ENCODE data around the gene POLA2. TPM values are rescaled to one million over a fixed set of nuclear protein-coding genes. Genes with fewer than 3 reads are reported as not detected.
A peak's percentile ranks its signal among the peaks of the same experiment; 100 is the strongest.
"Not testable (repeated sequence)": the region's sequence is repeated elsewhere in the genome, so short reads cannot be mapped to it uniquely, and the experiment has no call there.

Gene POLA2
- total RNA-seq, 1 donor from 2014 or later, result 6.2 TPM

- no peak for TF ChIP-seq CTCF (IDR thresholded peaks at IDR 0.05)
- H3K4me1 Mint-ChIP-seq (ENCODE audit: low read depth), result peaks cover 16% of the 10 kb centered on the region
- H3K4me3 Mint-ChIP-seq (ENCODE audit: unreplicated experiment), result no peak overlapping the region
- H3K9me3 Mint-ChIP-seq (ENCODE audit: low read depth), result no peaks in the 10 kb centered on the region
- peaks cover 3% of the 10 kb centered on the region for H3K36me3 Mint-ChIP-seq (ENCODE audit: low read depth)
- H3K27me3 Mint-ChIP-seq (ENCODE audit: low read depth), result no peaks in the 10 kb centered on the region
- H3K27ac Mint-ChIP-seq (ENCODE audit: unreplicated experiment), result no peak overlapping the region
- no peak for DNase-seq (ENCODE audit: low spot score)
These were observed 33.9 kb upstream of the POLA2 start for GRCh38 chr11:65227879-65228278.

GRCh38 chr11:65236194-65237059 is 25.3 kb upstream of the POLA2 start:
- H3K27ac Mint-ChIP-seq (ENCODE audit: unreplicated experiment), result no peak overlapping the region
- H3K9me3 Mint-ChIP-seq (ENCODE audit: low read depth), result no peaks in the 10 kb centered on the region
- H3K36me3 Mint-ChIP-seq (ENCODE audit: low read depth), result no peaks in the 10 kb centered on the region
- peaks cover 2% of the 10 kb centered on the region for H3K27me3 Mint-ChIP-seq (ENCODE audit: low read depth)
- peak; percentile 80 for DNase-seq (ENCODE audit: low spot score)
- H3K4me3 Mint-ChIP-seq (ENCODE audit: unreplicated experiment), result no peak overlapping the region
- no peak for TF ChIP-seq CTCF (IDR thresholded peaks at IDR 0.05)
- no peaks in the 10 kb centered on the region for H3K4me1 Mint-ChIP-seq (ENCODE audit: low read depth)

GRCh38 chr11:65238302-65238701 is 23.5 kb upstream of the POLA2 start:
- H3K4me3 Mint-ChIP-seq (ENCODE audit: unreplicated experiment); H3K27ac Mint-ChIP-seq (ENCODE audit: unreplicated experiment); H3K4me1 Mint-ChIP-seq (ENCODE audit: low read depth); H3K27me3 Mint-ChIP-seq (ENCODE audit: low read depth); H3K9me3 Mint-ChIP-seq (ENCODE audit: low read depth); DNase-seq (ENCODE audit: low spot score); H3K36me3 Mint-ChIP-seq (ENCODE audit: low read depth): not testable (repeated sequence)

- Mint-ChIP-seq H3K27ac (ENCODE audit: unreplicated experiment) (no peak overlapping the region), H3K9me3 (ENCODE audit: low read depth) (peaks cover 5% of the 10 kb centered on the region), H3K27me3 (ENCODE audit: low read depth) (peaks cover 2% of the 10 kb centered on the region), H3K4me1 (ENCODE audit: low read depth) (no peaks in the 10 kb centered on the region), H3K36me3 (ENCODE audit: low read depth) (no peaks in the 10 kb centered on the region), H3K4me3 (ENCODE audit: unreplicated experiment) (no peak overlapping the region)
- no peak for TF ChIP-seq CTCF (IDR thresholded peaks at IDR 0.05)
- DNase-seq (ENCODE audit: low spot score), result no peak
These were observed 20.6 kb upstream of the POLA2 start for GRCh38 chr11:65241134-65241533.

- H3K27me3 Mint-ChIP-seq (ENCODE audit: low read depth), result peaks cover 2% of the 10 kb centered on the region
- DNase-seq (ENCODE audit: low spot score), result peak; percentile 46
- H3K9me3 Mint-ChIP-seq (ENCODE audit: low read depth), result peaks cover 5% of the 10 kb centered on the region
- no peaks in the 10 kb centered on the region for H3K4me1 Mint-ChIP-seq (ENCODE audit: low read depth)
- H3K36me3 Mint-ChIP-seq (ENCODE audit: low read depth), result no peaks in the 10 kb centered on the region
- no peak overlapping the region for H3K4me3 Mint-ChIP-seq (ENCODE audit: unreplicated experiment)
- TF ChIP-seq CTCF (IDR thresholded peaks at IDR 0.05), result no peak
- no peak overlapping the region for H3K27ac Mint-ChIP-seq (ENCODE audit: unreplicated experiment)
These were observed 20.1 kb upstream of the POLA2 start for GRCh38 chr11:65241692-65242091.

- Mint-ChIP-seq H3K27ac (ENCODE audit: unreplicated experiment) (no peak overlapping the region), H3K27me3 (ENCODE audit: low read depth) (peaks cover 2% of the 10 kb centered on the region), H3K36me3 (ENCODE audit: low read depth) (no peaks in the 10 kb centered on the region), H3K9me3 (ENCODE audit: low read depth) (peaks cover 5% of the 10 kb centered on the region), H3K4me3 (ENCODE audit: unreplicated experiment) (no peak overlapping the region), H3K4me1 (ENCODE audit: low read depth) (no peaks in the 10 kb centered on the region)
- TF ChIP-seq CTCF (IDR thresholded peaks at IDR 0.05), result no peak
- peak; percentile 2 for DNase-seq (ENCODE audit: low spot score)
These were observed 19.4 kb upstream of the POLA2 start for GRCh38 chr11:65242389-65242788.
